MG63 (cell line): ENCODE data around the gene OSBPL3. TPM values are rescaled to one million over a fixed set of nuclear protein-coding genes. Genes with fewer than 3 reads are reported as not detected.

Experiments used
- DNase-seq: peaks from one replicate; pipeline ENCODE4 v3.0.0-alpha.2; 2020
- H3K27me3 ChIP-seq: fragments of 250-450 bp; sonication (Bioruptor Pico); 2 replicates; pipeline ENCODE4 v1.5.1; 2020; ENCODE audit warnings: mild to moderate bottlenecking, moderate library complexity
- H3K36me3 ChIP-seq: fragments of 250-450 bp; sonication (Bioruptor Pico); 2 replicates; pipeline ENCODE4 v1.5.1; 2020; ENCODE audit warnings: mild to moderate bottlenecking, moderate library complexity
- H3K4me3 ChIP-seq: fragments of 250-450 bp; sonication (Bioruptor Pico); 2 replicates; pipeline ENCODE4 v1.5.1; 2020; ENCODE audit warnings: mild to moderate bottlenecking, moderate library complexity
- H3K9me3 ChIP-seq: fragments of 250-450 bp; sonication (Bioruptor Pico); 2 replicates; pipeline ENCODE4 v1.5.1; 2020; ENCODE audit warnings: mild to moderate bottlenecking, moderate library complexity
- total RNA-seq: library from RNA; depleted of rRNA; stranded (reverse); fragments of >200 nt; shearing (Covaris generic); gene quantifications from 2 replicates; pipeline ENCODE4 v1.2.3, GENCODE V29; 2014; ENCODE audit warnings: low replicate concordance

The OSBPL3 gene
- total RNA-seq, 1 experiment from 2014 or later = 5.6 TPM

- DNase-seq = no peak
- Histone ChIP-seq H3K27me3 (no peaks in the 10 kb centered on the region), H3K4me3 (no peak overlapping the region), H3K36me3 (peaks cover 45% of the 10 kb centered on the region), H3K9me3 (no peaks in the 10 kb centered on the region)
Observed at GRCh38 chr7:24826662-24827020, 153.3 kb downstream of the OSBPL3 start.

DNA sequence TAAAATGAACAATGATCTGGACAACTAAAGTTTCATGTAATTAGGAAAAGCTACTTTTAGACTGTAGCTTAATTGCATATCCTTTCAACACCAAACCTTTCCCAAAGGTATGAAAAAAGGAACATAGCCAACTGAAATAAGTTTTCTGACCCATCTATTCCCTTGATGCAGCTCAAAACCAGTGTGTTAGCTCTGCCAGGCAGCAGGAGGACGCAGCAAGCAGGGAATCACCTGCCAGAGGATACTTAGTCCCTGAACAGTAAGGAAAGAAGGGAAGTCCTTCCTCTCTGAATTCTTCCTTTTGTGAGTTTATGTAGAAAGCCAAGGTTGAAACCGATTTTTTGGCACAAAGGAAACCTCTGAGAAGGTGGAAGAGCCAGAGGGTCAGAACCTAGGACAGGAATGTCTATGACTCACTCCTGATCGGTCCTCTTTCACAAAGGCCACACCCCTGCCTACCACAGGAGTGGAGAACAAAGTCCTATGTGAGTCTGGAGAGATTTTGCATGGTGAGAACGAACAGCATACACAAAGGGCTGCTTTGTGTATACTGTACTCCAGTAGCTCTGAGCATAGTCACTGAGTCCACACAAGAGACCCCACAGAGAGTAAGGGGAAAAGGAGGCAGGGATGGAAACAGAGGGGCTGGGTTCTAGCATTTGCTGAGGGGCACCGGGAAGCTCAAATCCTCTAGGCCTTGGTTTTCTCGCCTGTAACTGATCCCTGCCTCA is 153.9 kb downstream of the OSBPL3 start:
- H3K36me3 ChIP-seq = peaks cover 45% of the 10 kb centered on the region
- DNase-seq = peak; percentile 70
- H3K27me3 ChIP-seq = no peaks in the 10 kb centered on the region
- H3K9me3 ChIP-seq = no peaks in the 10 kb centered on the region
- no peak overlapping the region for H3K4me3 ChIP-seq

- Histone ChIP-seq H3K9me3 (no peaks in the 10 kb centered on the region), H3K4me3 (no peak overlapping the region), H3K36me3 (peaks cover 39% of the 10 kb centered on the region), H3K27me3 (no peaks in the 10 kb centered on the region)
- DNase-seq = no peak
Observed at GRCh38 chr7:24825381-24825794, 154.6 kb downstream of the OSBPL3 start.

DNA sequence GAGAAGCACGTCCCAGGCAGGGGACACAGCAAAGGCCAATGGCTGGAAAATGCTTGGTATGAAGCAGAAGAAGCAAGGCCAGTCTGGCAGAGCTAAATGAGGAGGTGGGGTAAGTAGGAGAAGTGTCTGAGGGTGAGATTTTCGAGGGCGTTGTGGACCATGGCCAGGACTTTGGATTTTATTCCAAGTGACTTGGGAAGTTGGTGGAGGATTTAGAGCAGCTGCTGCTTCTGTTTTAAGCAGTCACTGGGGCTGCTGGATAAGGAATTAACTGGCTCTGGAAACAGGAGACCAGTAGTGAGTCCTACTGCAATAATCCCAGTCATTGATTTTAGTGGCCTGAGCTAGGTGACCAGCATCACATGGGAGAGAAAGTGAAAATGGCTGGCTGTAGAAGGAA is 155.1 kb downstream of the OSBPL3 start:
- H3K27me3 ChIP-seq = no peaks in the 10 kb centered on the region
- H3K36me3 ChIP-seq = peaks cover 35% of the 10 kb centered on the region
- no peaks in the 10 kb centered on the region for H3K9me3 ChIP-seq
- no peak for DNase-seq
- no peak overlapping the region for H3K4me3 ChIP-seq

DNA sequence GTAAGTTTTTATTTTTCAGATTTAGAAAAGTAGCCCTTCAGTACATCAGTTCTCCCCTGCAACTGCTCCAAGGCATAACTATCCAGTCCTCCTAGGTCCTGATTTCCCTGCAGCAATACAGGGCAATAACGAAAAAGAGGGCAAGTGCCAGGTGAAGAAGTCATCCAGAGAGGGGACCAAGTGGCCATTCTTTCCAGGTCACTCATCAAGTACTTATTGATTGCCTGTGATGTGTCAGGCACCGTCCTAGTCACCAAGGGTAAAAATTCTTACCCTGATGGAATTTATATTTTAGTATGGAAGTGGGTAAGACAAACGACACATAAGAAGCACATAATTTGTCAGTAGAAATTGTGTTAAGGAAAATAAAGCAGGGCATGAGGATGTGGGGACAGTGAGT is 155.6 kb downstream of the OSBPL3 start:
- Histone ChIP-seq H3K27me3 (no peaks in the 10 kb centered on the region), H3K9me3 (no peaks in the 10 kb centered on the region), H3K36me3 (peaks cover 34% of the 10 kb centered on the region), H3K4me3 (no peak overlapping the region)
- no peak for DNase-seq

- Histone ChIP-seq H3K27me3 (no peaks in the 10 kb centered on the region), H3K9me3 (no peaks in the 10 kb centered on the region), H3K4me3 (no peak overlapping the region), H3K36me3 (peaks cover 30% of the 10 kb centered on the region)
- DNase-seq = no peak
Observed at GRCh38 chr7:24821754-24822054, 158.3 kb downstream of the OSBPL3 start.

DNA sequence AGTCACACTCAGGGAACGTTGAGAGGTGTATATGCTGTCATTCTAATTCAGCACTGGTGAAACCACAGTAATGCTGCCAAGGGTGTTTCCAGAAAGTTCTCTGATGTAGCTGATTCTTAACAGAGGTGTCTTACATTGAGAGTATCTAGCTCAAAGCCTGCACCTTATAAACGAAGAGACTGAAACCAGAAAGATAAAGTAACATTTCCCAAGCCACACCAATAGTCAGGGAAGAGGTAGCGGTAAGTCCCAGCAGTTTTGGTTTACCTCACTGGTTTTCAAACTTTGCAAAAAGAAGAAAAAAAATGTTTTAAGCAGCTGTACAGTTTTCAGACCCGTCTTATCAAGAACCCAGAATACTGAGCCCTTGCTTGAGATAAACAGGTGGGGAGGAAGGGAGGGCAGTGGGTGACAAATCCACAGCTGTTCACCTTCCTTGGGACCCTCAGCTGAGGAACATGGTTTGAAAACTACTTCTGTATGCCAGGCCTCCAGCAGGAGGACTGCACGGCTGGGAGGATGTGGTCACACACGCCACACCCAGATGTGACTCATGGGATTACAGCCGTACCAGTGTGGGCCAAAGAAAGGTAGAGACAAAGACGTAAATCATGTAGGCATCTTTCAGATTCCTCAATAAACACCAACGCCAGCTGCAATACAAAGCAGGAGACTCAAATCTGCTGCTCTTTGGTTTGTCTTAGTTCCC is 158.8 kb downstream of the OSBPL3 start:
- Histone ChIP-seq H3K27me3 (no peaks in the 10 kb centered on the region), H3K9me3 (no peaks in the 10 kb centered on the region), H3K36me3 (peaks cover 30% of the 10 kb centered on the region), H3K4me3 (no peak overlapping the region)
- peak; percentile 94 for DNase-seq

GRCh38 chr7:24820730-24821044 is 159.3 kb downstream of the OSBPL3 start:
- DNase-seq = peak; percentile 47
- no peaks in the 10 kb centered on the region for H3K27me3 ChIP-seq
- H3K36me3 ChIP-seq = peaks cover 28% of the 10 kb centered on the region
- no peak overlapping the region for H3K4me3 ChIP-seq
- H3K9me3 ChIP-seq = no peaks in the 10 kb centered on the region

- no peaks in the 10 kb centered on the region for H3K27me3 ChIP-seq
- H3K4me3 ChIP-seq = no peak overlapping the region
- DNase-seq = peak; percentile 79
- no peaks in the 10 kb centered on the region for H3K9me3 ChIP-seq
- H3K36me3 ChIP-seq = peaks cover 30% of the 10 kb centered on the region
Observed at GRCh38 chr7:24819916-24820689, 159.9 kb downstream of the OSBPL3 start.

DNA sequence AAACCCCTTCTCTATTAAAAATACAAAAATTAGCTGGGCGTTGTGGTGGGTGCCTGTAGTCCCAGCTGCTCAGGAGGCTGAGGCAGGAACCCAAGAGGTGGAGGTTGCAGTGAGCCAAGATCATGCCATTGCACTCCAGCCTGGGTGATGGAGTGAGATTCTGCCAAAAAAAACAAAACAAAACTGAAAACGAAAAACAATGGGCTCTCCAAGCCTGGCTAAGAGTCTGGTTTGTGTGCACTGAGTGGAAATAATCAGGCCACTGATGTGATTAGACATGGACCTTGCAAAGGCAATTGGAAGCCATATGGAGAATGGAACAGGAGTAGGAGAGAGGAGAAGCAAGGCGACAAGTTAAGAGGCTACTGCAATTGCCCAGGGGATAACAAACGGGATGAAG is 162.6 kb downstream of the OSBPL3 start:
- Histone ChIP-seq H3K9me3 (no peaks in the 10 kb centered on the region), H3K4me3 (no peak overlapping the region), H3K27me3 (no peaks in the 10 kb centered on the region), H3K36me3 (peaks cover 28% of the 10 kb centered on the region)
- DNase-seq = no peak

GRCh38 chr7:24816868-24817267 is 163.1 kb downstream of the OSBPL3 start:
- no peak for DNase-seq
- Histone ChIP-seq H3K9me3 (no peaks in the 10 kb centered on the region), H3K36me3 (peaks cover 29% of the 10 kb centered on the region), H3K4me3 (no peak overlapping the region), H3K27me3 (no peaks in the 10 kb centered on the region)

DNA sequence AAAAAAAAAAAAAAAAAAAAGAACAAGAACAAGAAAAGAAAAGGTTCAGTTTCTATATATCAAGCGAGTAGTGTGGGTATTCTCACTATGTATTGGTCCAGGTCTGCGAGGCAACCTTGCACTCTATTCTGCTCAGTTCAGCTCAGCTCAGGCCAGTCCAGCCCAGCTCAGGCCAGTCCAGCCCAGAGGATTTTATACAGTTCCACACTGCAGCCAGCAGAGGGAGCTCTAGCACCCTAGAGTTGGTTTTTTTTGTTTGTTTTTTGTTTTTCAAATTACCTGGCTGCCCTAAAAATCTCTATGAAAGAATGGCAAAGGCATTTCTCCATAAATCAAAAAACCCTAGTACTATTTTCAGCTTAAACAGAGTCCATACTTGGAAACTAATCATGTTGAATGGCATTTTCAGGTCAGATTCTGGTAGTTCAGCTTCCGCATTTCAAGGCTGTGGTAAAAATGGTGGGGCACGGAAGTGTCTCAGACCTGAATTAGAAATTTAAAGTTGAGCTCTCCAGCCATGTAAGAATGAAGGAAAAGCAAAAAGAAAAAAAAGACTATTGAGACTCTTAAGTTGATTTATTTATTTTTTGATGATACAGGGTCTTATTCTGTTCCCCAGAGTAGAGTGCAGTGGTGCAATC is 167.6 kb downstream of the OSBPL3 start:
- H3K36me3 ChIP-seq = peaks cover 35% of the 10 kb centered on the region
- no peak for DNase-seq
- no peak overlapping the region for H3K4me3 ChIP-seq
- no peaks in the 10 kb centered on the region for H3K9me3 ChIP-seq
- no peaks in the 10 kb centered on the region for H3K27me3 ChIP-seq

- peaks cover 18% of the 10 kb centered on the region for H3K36me3 ChIP-seq
- no peak for DNase-seq
- no peaks in the 10 kb centered on the region for H3K27me3 ChIP-seq
- no peaks in the 10 kb centered on the region for H3K9me3 ChIP-seq
- H3K4me3 ChIP-seq = no peak overlapping the region
Observed at GRCh38 chr7:24808518-24808917, 171.5 kb downstream of the OSBPL3 start.

- no peak for DNase-seq
- Histone ChIP-seq H3K4me3 (no peak overlapping the region), H3K36me3 (peaks cover 18% of the 10 kb centered on the region), H3K27me3 (no peaks in the 10 kb centered on the region), H3K9me3 (no peaks in the 10 kb centered on the region)
Observed at GRCh38 chr7:24802300-24802699, 177.7 kb downstream of the OSBPL3 start.

DNA sequence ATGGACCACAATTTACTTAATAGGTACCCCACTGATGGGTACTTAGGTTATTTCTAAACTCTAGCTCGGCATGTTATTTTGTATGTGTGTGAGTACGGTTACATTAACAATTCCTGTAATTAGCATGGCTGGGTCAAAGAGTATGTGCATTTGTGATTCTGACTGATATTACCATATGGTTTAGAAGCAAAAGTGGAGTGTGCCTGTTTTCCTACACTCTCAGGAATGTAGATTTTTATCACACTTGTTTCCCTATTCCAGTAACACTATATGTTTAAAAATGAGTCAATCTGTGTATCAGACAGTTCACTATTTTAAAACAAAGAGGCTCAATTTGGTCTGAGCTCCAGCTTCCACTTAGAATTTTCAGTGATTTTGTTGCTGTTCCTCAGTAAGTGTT is 178.1 kb downstream of the OSBPL3 start:
- Histone ChIP-seq H3K4me3 (no peak overlapping the region), H3K9me3 (no peaks in the 10 kb centered on the region), H3K36me3 (peaks cover 18% of the 10 kb centered on the region), H3K27me3 (no peaks in the 10 kb centered on the region)
- no peak for DNase-seq

GRCh38 chr7:24800667-24801066 is 179.3 kb downstream of the OSBPL3 start:
- DNase-seq = no peak
- no peaks in the 10 kb centered on the region for H3K27me3 ChIP-seq
- H3K4me3 ChIP-seq = no peak overlapping the region
- peaks cover 18% of the 10 kb centered on the region for H3K36me3 ChIP-seq
- no peaks in the 10 kb centered on the region for H3K9me3 ChIP-seq

- no peaks in the 10 kb centered on the region for H3K9me3 ChIP-seq
- no peak for DNase-seq
- H3K27me3 ChIP-seq = no peaks in the 10 kb centered on the region
- no peak overlapping the region for H3K4me3 ChIP-seq
- peaks cover 16% of the 10 kb centered on the region for H3K36me3 ChIP-seq
Observed at GRCh38 chr7:24800073-24800472, 179.9 kb downstream of the OSBPL3 start.
